Measurements from ENCODE around the gene SORL1.
"Not testable (repeated sequence)": the region's sequence is repeated elsewhere in the genome, so short reads cannot be mapped to it uniquely, and the experiment has no call there.

Gene SORL1

DNA sequence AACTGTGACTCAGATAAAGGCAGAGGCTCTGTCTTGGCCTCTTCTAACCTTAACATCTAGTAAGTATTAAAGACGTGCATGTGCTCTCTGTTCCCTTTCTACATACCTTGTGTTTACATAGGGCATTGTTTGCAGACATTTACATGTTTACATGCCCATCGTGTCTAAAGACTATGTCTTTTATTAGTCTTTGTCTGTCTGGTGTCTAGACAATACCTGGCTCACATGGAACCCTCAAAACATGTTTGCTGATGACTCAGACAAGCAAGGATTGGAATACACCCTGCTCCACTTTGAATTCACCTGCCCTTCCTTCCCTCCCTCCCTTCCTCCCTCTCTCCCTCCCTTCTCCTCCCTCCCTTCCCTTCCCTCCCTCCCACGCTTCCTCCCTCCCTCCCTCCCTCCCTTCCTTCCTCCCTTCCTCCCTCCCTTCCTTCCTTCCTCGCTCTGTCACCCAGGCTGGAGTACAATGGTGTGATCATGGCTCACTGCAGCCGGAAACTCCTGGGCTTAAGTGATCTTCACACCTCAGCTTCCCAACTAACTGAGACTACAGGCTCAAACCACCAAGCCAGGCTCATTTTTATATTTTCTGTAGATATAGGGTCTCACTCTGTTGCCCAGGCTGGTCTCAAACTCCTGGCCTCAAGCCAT lies 24.4 kb downstream of the SORL1 start:
- no peak for DNase-seq (ENCODE audit: low read depth in 1 of 2, low spot score in 1 of 2)

DNA sequence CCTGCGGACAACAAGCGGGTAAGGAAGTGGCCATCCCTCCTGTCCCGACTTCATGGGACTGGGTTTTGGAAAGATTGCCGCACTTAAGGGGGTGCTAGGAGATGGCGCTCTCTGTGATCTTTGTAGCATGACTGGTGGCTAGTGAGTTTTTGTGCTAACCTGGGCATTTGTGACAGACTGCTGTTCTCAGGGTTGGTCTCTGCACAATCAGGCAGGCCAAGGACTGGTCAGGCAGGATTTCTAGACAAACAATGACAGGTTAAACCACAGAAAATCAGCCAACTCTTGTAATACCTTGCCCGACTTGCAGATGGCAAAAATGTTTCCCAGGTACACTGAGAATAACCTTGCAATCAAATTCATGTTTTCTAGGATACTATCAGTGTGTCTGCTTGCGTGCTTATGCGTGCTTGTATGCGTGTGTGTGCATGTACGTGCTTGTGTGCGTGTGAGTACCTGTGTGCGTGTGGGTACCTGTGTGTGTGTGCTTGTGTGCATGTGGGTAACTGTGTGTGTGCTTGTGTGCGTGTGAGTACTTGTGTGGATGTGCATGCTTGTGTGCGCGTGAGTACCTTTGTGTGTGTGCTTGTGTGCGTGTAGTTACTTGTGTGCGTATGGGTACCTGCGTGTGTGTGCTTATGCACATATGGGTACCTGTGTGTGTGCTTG lies 26.2 kb downstream of the SORL1 start:
- no peak for DNase-seq (ENCODE audit: low read depth in 1 of 2, low spot score in 1 of 2)

DNA sequence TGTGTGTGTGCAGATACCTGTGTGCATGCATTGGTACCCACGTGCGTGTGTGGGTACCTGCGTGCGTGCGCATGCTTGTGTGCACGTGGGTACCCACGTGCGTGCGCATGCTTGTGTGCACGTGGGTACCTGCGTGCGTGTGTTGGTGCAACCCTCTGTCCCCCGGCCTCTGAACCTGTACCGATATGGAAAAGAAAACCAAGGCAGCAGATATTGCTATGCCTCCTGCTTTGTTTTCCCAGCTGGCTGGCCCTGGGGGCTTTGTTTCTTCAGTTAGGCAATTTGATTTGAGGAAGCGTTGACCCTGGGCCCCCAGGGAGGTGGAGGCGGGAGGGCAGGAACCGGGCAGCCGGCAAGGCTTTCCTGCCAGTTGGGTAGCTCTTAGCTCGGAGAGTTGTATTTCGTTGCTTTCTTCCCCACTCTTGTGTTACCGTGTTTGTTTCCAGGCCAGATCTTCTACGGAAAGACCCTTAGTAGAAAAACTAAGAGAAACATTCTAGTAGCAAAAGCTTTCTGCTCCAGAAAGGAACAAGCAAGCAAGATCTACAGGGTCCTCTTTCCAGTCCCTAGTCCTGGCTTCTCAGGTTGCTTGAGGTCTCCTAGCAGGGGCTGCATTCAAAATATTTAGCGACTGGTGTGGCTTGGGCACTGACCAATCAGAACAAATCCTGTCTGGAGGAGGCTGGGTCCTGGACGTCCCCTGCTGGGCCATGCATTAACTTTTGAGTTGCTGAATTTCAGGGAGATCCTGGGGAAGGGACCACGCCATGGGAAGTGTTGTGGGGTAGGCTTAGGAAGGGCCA lies 27.0 kb downstream of the SORL1 start:
- no peak for DNase-seq (ENCODE audit: low read depth in 1 of 2, low spot score in 1 of 2)

DNA sequence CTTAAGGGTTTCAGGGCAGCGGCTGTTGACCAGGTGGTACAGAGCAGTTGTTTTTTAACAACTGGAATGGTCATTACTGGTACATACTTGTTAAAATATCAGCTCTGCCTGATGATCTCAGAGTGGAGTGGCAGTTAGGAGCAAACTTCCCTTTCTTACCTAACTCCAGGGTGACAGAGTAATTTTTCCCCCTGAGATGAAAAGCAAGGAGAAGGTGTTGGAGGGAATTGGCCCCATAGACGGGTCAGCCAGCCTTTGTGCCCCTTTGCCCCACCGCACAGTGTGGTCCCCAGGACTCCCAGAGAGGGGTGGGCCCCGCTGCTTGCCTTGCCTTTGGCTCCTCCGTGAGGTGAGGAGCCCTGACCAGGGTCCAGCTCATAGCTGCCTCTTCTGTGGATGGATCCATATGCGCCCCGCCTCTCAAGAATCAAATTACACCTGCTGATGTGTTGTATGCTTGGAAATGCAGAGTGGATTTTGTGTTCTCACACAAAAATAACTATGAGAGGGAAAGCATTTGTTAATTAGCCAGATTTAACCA lies 27.7 kb downstream of the SORL1 start:
- no peak for DNase-seq (ENCODE audit: low read depth in 1 of 2, low spot score in 1 of 2)

DNA sequence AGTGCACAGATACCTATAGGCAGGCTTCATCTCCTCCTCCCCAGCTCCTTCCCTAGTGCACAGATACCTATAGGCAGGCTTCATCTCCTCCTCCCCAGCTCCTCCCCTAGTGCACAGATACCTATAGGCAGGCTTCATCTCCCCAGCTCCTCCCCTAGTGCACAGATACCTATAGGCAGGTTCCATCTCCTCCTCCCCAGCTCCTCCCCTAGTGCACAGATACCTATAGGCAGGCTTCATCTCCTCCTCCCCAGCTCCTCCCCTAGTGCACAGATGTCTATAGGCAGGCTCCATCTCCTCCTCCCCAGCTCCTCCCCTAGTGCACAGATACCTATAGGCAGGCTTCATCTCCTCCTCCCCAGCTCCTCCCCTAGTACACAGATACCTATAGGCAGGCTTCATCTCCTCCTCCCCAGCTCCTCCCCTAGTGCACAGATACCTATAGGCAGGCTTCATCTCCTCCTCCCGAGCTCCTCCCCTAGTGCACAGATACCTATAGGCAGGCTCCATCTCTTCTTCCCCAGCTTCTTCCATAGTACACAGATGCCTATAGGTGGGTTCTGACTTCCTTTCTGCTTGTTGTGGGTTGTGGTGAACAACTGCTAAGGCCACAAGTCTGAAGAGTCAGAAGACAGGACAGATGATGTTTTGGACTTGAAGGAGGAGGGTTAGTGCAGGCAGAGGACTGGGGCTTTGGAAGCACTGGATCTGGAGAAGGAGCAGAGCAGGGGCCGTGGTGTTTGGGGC lies 29.5 kb downstream of the SORL1 start:
- DNase-seq (ENCODE audit: low read depth in 1 of 2, low spot score in 1 of 2), result not testable (repeated sequence)

DNA sequence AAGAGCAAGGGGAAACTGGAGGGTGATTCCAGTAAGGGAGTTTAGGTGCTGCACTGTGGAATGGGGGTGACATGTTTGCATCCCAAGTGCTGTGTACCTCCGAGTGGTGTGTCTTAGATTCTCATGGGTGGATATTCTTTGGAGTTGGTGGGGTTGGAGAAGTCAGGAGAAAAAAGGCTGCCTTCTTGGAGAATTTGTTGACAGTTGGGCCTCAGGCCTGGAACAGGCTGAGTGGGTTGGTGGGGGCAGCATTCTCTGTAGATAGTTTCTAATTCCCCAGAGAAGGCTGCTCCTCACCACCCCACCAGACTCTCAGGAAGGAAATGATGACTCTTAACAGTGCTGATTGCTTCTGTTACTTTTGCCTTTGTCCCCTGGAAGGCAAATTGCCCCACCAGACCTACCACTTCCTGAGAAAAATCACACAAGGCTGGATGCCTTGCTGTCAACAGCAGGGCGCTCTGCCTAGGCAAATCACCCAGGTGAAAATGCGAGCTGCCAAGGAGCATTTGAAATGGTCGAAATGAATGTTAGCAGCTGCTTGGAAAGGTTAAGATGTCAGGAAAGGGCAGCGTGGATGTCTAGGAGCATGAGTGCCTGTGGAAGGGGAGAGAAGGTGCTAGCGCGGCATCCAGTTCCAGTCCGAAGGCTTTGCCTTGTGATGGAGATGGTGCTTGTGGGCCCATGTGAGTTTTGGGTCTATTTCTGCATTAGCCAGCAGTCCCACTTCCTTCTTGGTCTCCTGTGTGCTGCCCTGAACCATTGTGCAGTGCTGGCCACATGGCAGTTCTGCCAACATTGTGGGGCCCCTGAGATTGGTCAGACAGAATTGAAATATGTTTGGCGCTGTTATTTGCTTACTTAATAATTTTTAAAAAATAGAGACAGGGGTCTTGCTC lies 30.4 kb downstream of the SORL1 start:
- peak in 1 of 2 donors; percentile 26 for DNase-seq (ENCODE audit: low read depth in 1 of 2, low spot score in 1 of 2)

DNA sequence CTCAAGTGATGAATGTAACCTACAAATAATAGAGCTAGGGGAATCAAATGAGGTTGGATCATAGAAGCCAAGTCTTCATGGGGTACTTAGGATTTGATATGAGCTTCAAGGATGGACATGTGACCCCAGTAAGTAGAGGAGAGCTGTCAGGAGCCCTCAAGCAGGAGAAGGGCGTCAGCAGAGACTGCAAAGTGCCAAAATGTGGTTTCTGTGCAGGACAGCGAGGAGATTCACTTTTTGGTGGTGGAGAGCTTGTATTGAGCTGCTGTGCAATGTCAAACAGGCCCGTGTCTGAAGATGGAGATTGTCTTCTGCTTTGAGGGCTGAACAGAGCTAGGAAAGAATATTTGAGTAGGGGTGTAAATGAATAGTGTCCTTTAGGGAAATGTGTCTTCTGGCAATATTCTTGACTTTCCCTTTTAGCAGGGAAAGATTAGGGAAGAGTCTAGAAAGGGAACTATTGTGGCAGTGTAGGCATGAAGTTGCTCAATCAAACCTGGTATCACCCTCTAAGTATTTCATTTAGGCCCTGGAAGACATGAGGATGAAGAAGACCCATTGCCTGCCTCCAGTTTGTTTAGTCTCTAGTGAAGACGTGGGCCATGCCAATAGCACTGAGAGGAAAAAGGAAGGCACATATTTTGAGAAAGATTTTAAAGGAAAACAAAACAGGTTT lies 31.8 kb downstream of the SORL1 start:
- DNase-seq (ENCODE audit: low read depth in 1 of 2, low spot score in 1 of 2), result no peak

DNA sequence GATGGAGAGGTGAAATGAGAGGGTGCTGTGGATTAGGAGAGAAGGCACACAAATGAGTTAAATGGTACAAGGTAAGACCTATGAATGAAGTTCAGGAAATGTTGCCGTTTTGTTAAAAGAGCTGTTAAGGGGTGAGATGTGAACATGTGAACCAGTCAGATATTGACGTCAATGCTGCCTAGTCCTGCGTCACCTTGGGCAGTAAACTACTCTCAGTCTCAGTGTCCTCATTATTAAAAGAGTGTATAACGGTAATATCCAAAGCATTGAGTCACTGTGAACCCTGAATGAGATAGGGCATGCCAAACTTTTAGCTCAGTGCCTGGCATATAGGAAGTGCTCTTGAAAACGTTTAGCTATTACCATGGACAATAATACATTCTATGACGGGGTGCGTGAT lies 33.1 kb downstream of the SORL1 start:
- DNase-seq (ENCODE audit: low read depth in 1 of 2, low spot score in 1 of 2), result no peak

DNA sequence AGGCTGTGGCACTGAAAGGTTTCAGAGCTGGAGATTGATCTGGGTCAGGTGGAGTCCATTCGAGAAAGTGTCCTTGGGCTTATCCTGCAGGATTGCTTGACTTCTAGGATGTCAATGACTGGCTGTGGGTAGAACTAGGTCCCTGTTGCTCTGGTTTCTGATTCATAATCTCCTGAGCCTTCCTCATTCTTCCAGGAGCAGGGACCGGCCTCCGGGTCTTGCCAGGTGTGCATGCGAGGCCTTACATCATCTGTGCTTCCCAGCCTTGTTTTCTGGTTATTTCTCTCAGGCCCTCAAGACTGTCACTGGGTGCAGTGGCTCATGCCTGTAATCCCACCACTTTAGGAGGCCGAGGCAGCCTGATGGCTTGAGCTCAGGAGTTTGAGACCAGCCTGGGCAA lies 33.9 kb downstream of the SORL1 start:
- DNase-seq (ENCODE audit: low read depth in 1 of 2, low spot score in 1 of 2), result no peak

DNA sequence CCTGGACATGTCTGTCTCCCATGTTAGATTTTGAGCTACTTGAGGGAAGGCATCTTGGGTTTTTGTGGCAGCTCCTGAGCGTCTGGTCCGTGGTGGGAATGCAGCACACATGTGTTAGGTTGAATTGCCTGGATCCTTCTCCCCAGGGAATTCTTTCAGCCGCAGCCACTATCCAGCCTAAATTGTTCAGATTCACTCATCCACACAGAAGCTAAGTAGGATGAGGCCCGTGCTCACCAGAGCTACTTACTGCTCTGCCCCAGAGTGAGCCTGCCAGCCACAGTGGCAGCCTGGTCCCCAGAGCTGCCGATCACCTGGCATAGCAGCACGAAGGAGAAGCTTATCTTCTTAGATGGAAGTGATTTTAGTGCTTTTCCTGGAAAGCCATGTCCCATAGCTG lies 35.1 kb downstream of the SORL1 start:
- DNase-seq (ENCODE audit: low read depth in 1 of 2, low spot score in 1 of 2), result no peak

DNA sequence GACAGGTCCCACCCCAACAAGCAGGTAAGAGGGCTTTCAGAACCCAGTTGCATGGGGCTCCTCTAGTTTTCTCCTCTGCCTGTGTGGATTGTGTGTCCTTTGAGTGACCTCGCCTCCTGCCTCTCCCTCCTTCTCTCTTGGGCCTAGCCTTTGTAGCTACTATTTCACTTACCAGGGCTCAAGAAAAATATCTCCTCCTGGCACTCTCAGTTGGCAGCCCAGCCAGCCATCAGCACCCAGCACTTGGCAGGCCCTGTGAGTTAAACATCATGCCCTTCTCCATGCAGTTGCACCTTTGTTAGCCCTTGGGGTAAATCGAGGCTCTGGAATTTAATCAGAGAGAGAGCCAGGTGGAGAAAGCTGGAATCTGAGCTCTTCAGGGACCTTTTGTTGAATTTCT lies 36.1 kb downstream of the SORL1 start:
- DNase-seq (ENCODE audit: low read depth in 1 of 2, low spot score in 1 of 2), result no peak

DNA sequence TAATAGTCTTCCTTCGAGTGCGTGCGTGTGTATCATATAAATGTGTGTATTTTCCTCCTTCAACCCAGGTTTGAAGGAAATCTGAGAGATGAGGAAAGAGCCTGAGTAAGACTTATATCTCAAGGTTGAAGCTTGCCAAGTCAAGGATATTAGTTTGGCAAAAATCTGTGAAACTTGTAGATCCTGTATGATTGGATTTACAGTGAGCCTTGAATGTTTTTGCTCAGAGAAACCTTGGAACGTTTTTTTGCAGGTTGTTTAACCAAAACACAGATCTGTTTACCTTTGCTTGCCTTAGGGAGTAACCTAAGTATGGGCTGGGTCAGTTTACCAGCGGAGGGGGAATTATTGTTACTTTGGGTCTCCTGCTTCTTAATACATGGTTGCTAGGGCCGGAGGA lies 36.5 kb downstream of the SORL1 start:
- no peak for DNase-seq (ENCODE audit: low read depth in 1 of 2, low spot score in 1 of 2)

DNA sequence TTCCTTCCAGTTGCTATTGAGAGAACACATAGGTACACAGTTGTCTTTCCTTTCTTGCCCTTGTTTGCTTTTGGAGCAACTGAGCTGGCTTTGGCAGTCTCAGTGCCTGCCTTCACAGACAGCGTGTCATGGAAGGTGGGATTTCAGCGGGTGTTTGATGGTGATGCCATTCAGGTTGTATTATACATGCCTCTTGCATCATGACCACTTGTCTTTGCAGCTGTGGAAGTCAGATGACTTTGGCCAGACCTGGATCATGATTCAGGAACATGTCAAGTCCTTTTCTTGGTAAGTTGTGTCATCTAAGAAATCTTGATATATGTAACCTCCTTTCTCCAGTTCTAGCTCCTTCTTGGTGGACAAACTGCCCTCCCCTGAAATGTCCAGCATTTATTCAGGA lies 37.7 kb downstream of the SORL1 start:
- DNase-seq (ENCODE audit: low read depth in 1 of 2, low spot score in 1 of 2), result no peak

DNA sequence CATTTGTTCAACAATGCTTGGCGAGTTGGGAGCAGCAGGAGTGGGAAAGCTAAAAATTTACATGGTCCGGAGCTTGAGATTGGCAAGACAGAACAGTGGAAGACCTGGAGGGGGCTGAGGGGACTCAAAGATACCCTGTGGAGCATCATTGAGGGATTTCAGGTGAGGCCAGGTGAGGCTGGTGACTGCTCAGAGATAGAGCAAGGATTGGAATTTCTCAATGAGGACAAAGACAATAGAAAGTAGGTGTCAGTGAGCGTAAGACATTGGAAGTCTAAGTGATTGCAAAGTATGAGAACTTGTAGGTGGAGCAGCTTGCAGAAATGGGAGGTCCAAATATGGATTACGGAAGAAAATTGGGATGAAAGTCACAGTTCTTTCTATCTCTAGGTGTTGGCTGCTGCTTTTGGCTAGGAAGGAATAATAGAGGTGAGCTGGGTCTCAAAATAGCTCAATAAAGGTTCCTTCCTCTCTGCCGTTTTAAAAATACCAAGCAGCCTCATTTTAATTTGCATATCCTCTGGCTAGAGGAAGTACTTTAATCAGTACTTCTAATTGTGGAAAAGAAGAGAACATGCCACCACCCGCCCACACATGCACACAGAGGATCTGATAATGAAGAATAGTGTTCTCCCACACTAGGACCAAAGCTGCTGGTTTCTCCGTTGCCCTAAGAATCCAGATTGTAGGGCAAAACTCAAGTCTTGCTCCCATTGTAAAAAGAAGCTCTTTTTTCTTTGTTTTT lies 42.4 kb downstream of the SORL1 start:
- DNase-seq (ENCODE audit: low read depth in 1 of 2, low spot score in 1 of 2), result no peak

DNA sequence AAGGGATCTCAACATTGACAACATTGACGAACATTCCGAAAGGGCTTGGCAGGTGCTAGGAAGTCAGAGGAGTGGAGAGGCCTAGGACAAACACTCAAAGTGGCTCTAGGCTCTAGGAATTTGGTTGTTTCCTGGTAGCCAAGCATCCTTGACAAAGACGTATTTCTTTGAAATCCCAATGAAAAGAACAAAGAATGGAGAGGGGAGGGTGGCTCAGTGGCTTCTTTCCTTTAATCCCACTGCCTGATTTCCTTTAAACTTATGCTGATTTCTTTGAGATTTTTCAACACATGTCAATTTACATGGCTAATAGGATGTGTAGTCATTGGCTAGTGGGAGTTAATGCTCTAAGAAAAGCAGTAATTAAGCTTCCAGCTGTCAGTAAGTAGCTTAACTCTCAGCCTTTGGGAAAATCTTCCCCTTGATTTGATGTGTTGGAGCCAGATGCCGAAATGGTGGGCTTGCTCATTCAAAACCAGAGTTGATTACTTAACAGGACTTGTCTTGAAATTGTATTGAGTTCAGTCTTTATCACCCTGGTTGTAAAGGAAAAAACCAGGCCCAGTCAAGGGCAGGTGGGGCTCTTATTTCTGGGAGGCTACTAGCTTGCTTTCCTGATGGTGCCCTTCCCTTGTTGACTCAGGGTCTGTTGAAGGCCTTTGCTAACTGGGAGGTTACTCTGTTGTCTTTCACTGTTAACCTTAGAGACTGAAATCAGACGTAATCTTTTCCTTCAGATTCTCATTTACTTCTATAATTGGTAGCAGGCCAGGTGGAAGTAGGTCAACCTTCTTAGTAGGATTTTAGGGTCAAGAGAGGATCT lies 45.3 kb downstream of the SORL1 start:
- no peak for DNase-seq (ENCODE audit: low read depth in 1 of 2, low spot score in 1 of 2)

DNA sequence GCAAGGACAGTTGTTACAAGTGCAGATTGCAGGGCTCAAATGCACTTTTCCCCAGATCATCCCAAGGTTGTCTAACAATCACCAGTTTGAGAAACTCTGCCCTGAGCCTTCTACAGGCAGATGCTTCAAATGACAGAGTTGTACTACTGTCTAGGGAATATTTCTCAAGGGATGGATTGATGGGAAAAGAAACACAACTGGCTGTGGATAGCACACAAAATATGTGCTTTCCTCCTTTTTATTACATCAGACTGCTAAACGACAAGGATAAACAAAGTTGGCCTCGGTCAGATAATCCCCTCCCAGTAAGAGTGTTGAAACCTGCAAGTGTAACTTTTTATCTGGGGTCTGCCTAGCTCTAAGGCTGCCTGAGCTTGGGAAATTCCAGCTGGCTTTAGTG lies 47.3 kb downstream of the SORL1 start:
- no peak for DNase-seq (ENCODE audit: low read depth in 1 of 2, low spot score in 1 of 2)

DNA sequence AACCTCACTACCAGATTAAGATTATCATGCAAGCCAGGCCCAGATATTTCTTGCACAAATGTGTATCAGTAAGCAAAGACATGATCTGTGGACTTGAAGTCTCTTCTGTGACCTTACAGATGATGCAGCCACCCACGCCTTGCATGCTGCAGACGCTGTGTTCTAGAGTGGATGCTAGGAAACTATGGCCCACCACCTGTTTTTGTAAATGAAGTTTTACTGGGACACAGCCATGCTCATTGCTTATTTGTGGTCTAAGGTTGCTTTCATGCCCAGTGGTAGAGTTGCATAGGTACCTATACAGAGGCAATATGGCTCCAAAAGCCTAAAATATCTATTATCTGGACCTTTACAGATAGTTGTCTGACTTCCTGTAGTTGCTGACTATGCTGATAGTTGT lies 48.2 kb downstream of the SORL1 start:
- no peak for DNase-seq (ENCODE audit: low read depth in 1 of 2, low spot score in 1 of 2)

DNA sequence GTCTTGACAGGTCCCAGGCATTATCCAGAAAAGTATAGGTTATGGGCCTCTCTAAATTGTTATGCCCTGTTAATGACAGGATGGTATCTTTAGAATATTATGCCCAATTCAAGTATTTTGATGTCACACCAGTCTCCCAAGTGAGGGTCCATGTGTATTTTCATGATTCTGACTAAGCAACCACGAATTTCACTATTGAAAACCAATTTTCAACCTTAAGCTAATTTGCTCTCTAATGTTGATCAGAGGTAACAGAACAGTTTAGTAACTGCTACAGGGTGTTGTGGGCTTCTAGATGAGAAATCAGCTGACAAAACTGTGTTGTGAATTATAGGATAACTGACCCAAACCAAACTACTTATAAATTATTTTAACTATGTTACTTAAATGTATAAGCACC lies 48.6 kb downstream of the SORL1 start:
- no peak for DNase-seq (ENCODE audit: low read depth in 1 of 2, low spot score in 1 of 2)
